LNCAP (cell line): ENCODE data around the gene MAPK11.

ENCODE experiments used
- CTCF ChIP-seq: fragments of 450-650 bp; IDR thresholded peaks from 2 replicates; pipeline ENCODE4 v1.5.1; 2017; ENCODE audit warnings: mild to moderate bottlenecking

The MAPK11 gene

GRCh38 chr22:50269573-50269969, 609 bp downstream of the MAPK11 start:
- TF ChIP-seq CTCF: no peak

- TF ChIP-seq CTCF: no peak
Observed at GRCh38 chr22:50268655-50269113, 1.5 kb downstream of the MAPK11 start.

DNA sequence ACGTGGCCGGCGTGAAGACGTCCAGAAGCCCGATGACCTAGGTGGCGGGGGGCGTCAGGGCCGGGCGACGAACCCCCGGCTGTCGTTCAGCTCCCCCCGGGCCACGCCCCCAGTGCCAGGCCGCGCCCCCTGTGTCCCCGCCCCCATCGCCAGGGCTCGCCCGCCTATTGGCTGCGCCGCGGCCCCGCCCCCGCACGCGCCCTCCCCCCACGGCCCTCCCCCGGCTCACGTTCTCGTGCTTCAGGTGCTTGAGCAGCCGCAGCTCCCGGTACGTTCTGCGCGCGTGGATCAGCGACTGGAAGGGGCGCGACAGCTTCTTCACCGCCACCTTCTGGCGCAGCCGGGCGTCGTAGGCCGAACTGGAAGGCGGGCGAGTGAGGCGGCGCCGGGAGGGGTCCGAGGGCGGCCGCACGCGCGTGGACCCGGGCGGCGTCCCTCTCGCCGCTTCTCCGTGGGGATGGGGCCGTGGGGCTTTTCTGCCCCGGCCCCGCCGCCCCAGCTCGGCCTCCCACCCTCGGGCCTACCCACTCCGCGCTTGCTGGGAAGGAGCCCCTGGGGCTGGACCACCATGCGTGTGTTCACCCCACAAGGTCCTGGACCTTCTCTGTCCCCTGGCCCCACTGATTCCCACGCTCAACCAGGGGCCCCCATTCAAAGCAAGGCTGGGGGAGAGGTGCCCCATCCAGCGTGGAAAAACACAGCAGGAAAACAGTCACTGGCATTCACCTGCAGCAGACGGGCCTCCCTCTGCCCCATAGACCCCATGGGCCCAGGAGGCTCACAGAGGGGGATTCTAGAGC, 2.4 kb downstream of the MAPK11 start:
- no peak for TF ChIP-seq CTCF

- no peak for TF ChIP-seq CTCF
Observed at GRCh38 chr22:50266994-50267393, 3.2 kb downstream of the MAPK11 start.

DNA sequence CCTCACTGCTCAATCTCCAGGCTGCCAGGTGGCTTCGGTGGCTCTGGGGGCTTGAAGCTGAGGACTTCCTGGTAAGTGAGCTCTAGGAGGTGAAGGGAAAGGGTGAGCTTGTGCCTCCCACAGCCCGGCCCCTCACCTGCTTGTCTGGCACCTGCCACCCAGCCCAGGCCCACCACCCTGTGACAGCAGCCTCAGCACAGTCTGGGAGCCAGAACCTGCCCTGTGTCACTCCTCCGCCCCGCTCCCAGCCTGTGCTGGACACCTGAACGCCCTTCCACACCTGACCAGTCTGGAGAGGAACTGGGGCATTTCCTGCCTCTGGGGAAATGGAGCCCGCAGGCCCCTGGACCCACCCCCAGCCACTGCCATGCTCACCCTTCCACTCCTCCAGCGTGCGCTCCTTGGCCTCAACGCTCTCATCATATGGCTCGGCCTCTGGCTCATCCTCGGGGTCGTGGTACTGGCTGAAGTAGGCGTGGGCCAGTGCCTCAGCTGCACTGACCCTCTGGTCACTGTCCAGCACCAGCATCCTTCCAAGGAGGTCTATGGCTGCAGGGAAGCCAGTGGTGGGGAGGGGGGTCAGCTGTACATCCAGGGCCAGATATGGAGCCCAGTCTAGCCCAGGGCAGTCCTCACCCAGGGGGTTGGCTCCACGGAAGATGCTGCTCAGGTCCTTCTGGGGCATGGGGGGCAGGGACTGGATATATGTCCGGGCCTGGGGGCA, 5.1 kb downstream of the MAPK11 start:
- TF ChIP-seq CTCF: no peak

GRCh38 chr22:50264104-50264745, 6.0 kb downstream of the MAPK11 start:
- no peak for TF ChIP-seq CTCF

DNA sequence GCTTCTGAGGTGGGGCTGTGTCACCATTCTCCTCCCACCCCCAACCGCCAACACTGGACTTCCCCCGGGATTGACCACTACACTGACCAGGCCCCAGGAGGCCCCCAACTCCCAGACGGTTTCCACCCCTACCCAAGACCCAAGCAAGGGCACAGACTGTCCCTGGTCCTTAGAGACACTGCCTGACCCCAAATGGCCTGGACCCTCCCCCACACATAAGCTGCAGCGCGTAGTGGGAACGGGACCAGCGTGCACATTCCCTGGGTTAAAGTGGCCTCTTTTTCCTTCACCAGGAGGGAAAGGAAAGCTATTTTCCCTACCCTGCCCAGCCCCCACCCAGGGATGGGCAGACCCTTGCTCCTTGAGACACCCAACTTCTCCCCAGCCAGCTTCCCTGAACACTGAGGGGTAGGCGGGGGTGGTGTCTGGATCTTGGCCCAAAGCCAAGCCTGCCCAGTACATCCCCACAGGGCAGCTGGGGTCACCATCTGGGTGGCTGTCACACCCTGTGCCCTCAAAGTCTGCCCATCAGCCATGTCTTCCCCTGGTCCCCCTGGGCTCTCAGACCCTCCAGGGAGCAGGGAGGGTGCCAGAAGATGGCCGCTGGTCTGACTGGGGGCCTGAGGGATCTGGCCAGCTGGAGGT, 7.1 kb downstream of the MAPK11 start:
- no peak for TF ChIP-seq CTCF
